Skeletal muscle tissue (tissue), 4 donors: ENCODE measurements around the gene OSBP2. TPM values are rescaled to one million over a fixed set of nuclear protein-coding genes. Genes with fewer than 3 reads are reported as not detected.
"Not testable (repeated sequence)": the region's sequence is repeated elsewhere in the genome, so short reads cannot be mapped to it uniquely, and the experiment has no call there.

ENCODE experiments used
- H3K27ac ChIP-seq: one replicate; pipeline ENCODE4 v1.7.0; 2013; ENCODE audit warnings: mild to moderate bottlenecking, low read depth, low read length, inconsistent platforms
- H3K27me3 ChIP-seq, 3 donors: one replicate each; pipeline ENCODE4 v1.7.0; 2013; ENCODE audit warnings: low read length in 3 of 3; ENCODE audit not compliant: control insufficient read depth in 3 of 3, insufficient read depth in 3 of 3
- H3K36me3 ChIP-seq, 3 donors: one replicate each; pipeline ENCODE4 v1.7.0; 2013; ENCODE audit warnings: low read length in 3 of 3; ENCODE audit not compliant: control insufficient read depth in 3 of 3, insufficient read depth in 3 of 3
- H3K4me1 ChIP-seq, 3 donors: one replicate each; pipeline ENCODE4 v1.7.0; 2013; ENCODE audit warnings: low read length in 3 of 3, mild to moderate bottlenecking in 3 of 3; ENCODE audit not compliant: control insufficient read depth in 3 of 3, insufficient read depth in 3 of 3
- H3K4me3 ChIP-seq, 3 donors: one replicate each; pipeline ENCODE4 v1.7.0; 2013; ENCODE audit warnings: low read length in 3 of 3
- H3K9ac ChIP-seq, 3 donors: one replicate each; pipeline ENCODE4 v1.7.0; 2013; ENCODE audit warnings: low read length in 3 of 3, mild to moderate bottlenecking in 3 of 3, moderate library complexity in 2 of 3, low read depth in 1 of 3
- H3K9me3 ChIP-seq, 3 donors: one replicate each; pipeline ENCODE4 v1.7.0; 2013; ENCODE audit warnings: low read length in 3 of 3; ENCODE audit not compliant: control insufficient read depth in 3 of 3
- total RNA-seq: library from RNA; depleted of rRNA; stranded (reverse); fragments of >200 nt; gene quantifications from one replicate; pipeline ENCODE4 v1.2.3, GENCODE V29; 2014
- donor health status: Osteomylitis.

Gene OSBP2
- total RNA-seq, 1 donor from 2014 or later, result 4.7 TPM

GRCh38 chr22:30694171-30694639, 469 bp upstream of the OSBP2 start:
- Histone ChIP-seq H3K9ac (peak overlapping the region; percentile 72 to 83 (median 76)), H3K4me1 (peaks cover 9 to 19% (median 12%) of the 10 kb centered on the region in 3 donors), H3K9me3 (no peaks in the 10 kb centered on the region), H3K36me3 (no peaks in the 10 kb centered on the region), H3K27me3 (peaks cover 0 to 2% (median 0%) of the 10 kb centered on the region in 3 donors), H3K4me3 (peak overlapping the region; percentile 66 to 80 (median 76)), H3K27ac (peak overlapping the region; percentile 62)

GRCh38 chr22:30695351-30695851, 727 bp downstream of the OSBP2 start:
- Histone ChIP-seq H3K9ac (peak overlapping the region; percentile 63 to 87 (median 78)), H3K9me3 (no peaks in the 10 kb centered on the region), H3K4me3 (peak overlapping the region; percentile 54 to 79 (median 78)), H3K4me1 (peaks cover 9 to 19% (median 12%) of the 10 kb centered on the region in 3 donors), H3K36me3 (no peaks in the 10 kb centered on the region), H3K27ac (peak overlapping the region; percentile 28), H3K27me3 (peaks cover 0 to 2% (median 0%) of the 10 kb centered on the region in 3 donors)

- Histone ChIP-seq H3K4me3 (peak overlapping the region in 1 of 3 donors; percentile 79), H3K27me3 (peaks cover 0 to 2% (median 0%) of the 10 kb centered on the region in 3 donors), H3K27ac (no peak overlapping the region), H3K9ac (peak overlapping the region in 1 of 3 donors; percentile 87), H3K9me3 (no peaks in the 10 kb centered on the region), H3K36me3 (no peaks in the 10 kb centered on the region), H3K4me1 (peaks cover 9 to 19% (median 12%) of the 10 kb centered on the region in 3 donors)
Measured at GRCh38 chr22:30695871-30696655, 1.4 kb downstream of the OSBP2 start.

GRCh38 chr22:30697975-30698374, 3.3 kb downstream of the OSBP2 start:
- H3K9me3 ChIP-seq, result no peaks in the 10 kb centered on the region
- H3K36me3 ChIP-seq, result no peaks in the 10 kb centered on the region
- H3K4me3 ChIP-seq, result no peak overlapping the region
- peaks cover 0 to 2% (median 0%) of the 10 kb centered on the region in 3 donors for H3K27me3 ChIP-seq
- no peak overlapping the region for H3K9ac ChIP-seq
- H3K27ac ChIP-seq, result no peak overlapping the region
- peaks cover 9 to 23% (median 12%) of the 10 kb centered on the region in 3 donors for H3K4me1 ChIP-seq

- Histone ChIP-seq H3K4me1 (peaks cover 0 to 18% (median 7%) of the 10 kb centered on the region in 3 donors), H3K9me3 (no peaks in the 10 kb centered on the region), H3K36me3 (no peaks in the 10 kb centered on the region), H3K27me3 (no peaks in the 10 kb centered on the region), H3K27ac (no peak overlapping the region), H3K9ac (no peak overlapping the region), H3K4me3 (no peak overlapping the region)
Measured at GRCh38 chr22:30701872-30702271, 7.2 kb downstream of the OSBP2 start.

GRCh38 chr22:30702856-30703255, 8.2 kb downstream of the OSBP2 start:
- Histone ChIP-seq H3K9me3 (no peaks in the 10 kb centered on the region), H3K27me3 (no peaks in the 10 kb centered on the region), H3K9ac (no peak overlapping the region), H3K4me3 (no peak overlapping the region), H3K4me1 (peaks cover 0 to 18% (median 7%) of the 10 kb centered on the region in 3 donors), H3K36me3 (no peaks in the 10 kb centered on the region), H3K27ac (no peak overlapping the region)

- peaks cover 0 to 18% (median 7%) of the 10 kb centered on the region in 3 donors for H3K4me1 ChIP-seq
- H3K9ac ChIP-seq, result no peak overlapping the region
- no peak overlapping the region for H3K4me3 ChIP-seq
Measured at GRCh38 chr22:30704978-30705377, 10.3 kb downstream of the OSBP2 start.

GRCh38 chr22:30705710-30706651, 11.3 kb downstream of the OSBP2 start:
- Histone ChIP-seq H3K4me3 (no peak overlapping the region), H3K9ac (no peak overlapping the region), H3K27me3 (no peaks in the 10 kb centered on the region), H3K36me3 (no peaks in the 10 kb centered on the region), H3K27ac (no peak overlapping the region), H3K9me3 (no peaks in the 10 kb centered on the region), H3K4me1 (peaks cover 0 to 18% (median 7%) of the 10 kb centered on the region in 3 donors)

More at GRCh38 chr22:30704978-30705377, 10.3 kb downstream of the OSBP2 start:
- Histone ChIP-seq H3K27me3 (no peaks in the 10 kb centered on the region), H3K27ac (no peak overlapping the region), H3K36me3 (no peaks in the 10 kb centered on the region), H3K9me3 (no peaks in the 10 kb centered on the region)

- H3K27me3 ChIP-seq, H3K9ac ChIP-seq, H3K9me3 ChIP-seq, H3K27ac ChIP-seq, H3K4me3 ChIP-seq, H3K36me3 ChIP-seq: not testable (repeated sequence)
- H3K4me1 ChIP-seq, result peaks cover 0 to 14% (median 7%) of the 10 kb centered on the region in 3 donors
Measured at GRCh38 chr22:30709980-30710379, 15.3 kb downstream of the OSBP2 start.
